IMR-90 (cell line): ENCODE results near the gene ENPP3. TPM values are rescaled to one million over a fixed set of nuclear protein-coding genes. Genes with fewer than 3 reads are reported as not detected.

ENCODE experiments used
- ATAC-seq: fragments of 200-7000 bp; cut with Tn5 transposase; 2 replicates; pipeline ENCODE4 v1.9.1; 2020; ENCODE audit warnings: low read depth, mild to moderate bottlenecking, moderate library complexity
- BruUV-seq: library from RNA; stranded (reverse); fragments of 400-500 nt; replicated peaks from 2 replicates; lab custom pipeline; 2021; lab: Mats Ljungman, UMichigan
- CTCF ChIA-PET: fragments of 300-600 bp; formaldehyde crosslinking; extraction: SDS; loops from one replicate; lab custom pipeline; 2021; ENCODE audit warnings: antibody characterized with exemption; lab: Yijun Ruan, JAX
- POLR2A ChIA-PET: fragments of 300-600 bp; sonication (Branson Sonifier 250); formaldehyde crosslinking; loops from one replicate; lab custom pipeline; 2022; ENCODE audit warnings: antibody characterized with exemption; ENCODE audit not compliant: unreplicated experiment; lab: Charles Lee
- DNase-seq: peaks from one replicate; pipeline ENCODE4 v3.0.0; 2013
- H2AFZ ChIP-seq: replicated peaks from 2 replicates; pipeline ENCODE3; 2013; ENCODE audit warnings: low read length, mild to moderate bottlenecking; ENCODE audit not compliant: poor library complexity
- H2AK5ac ChIP-seq: 2 replicates; pipeline ENCODE4 v1.6.1; 2013; ENCODE audit warnings: low read depth, low read length, inconsistent platforms
- H2AK9ac ChIP-seq: replicated peaks from 2 replicates; pipeline ENCODE3; 2013; ENCODE audit warnings: mild to moderate bottlenecking, low read depth, low read length, moderate library complexity; ENCODE audit not compliant: poor library complexity
- H2BK120ac ChIP-seq: 2 replicates; pipeline ENCODE4 v1.6.1; 2013; ENCODE audit warnings: low read depth, low read length, inconsistent platforms
- H2BK15ac ChIP-seq: 3 replicates; pipeline ENCODE4 v1.6.1; 2013; ENCODE audit warnings: low read depth, low read length, inconsistent platforms
- H2BK20ac ChIP-seq: 2 replicates; pipeline ENCODE4 v1.6.1; 2013; ENCODE audit warnings: low read depth, mild to moderate bottlenecking, inconsistent platforms, low read length, moderate library complexity
- H2BK5ac ChIP-seq: 2 replicates; pipeline ENCODE4 v1.6.1; 2013; ENCODE audit warnings: mild to moderate bottlenecking, low read depth, low read length, inconsistent platforms; ENCODE audit not compliant: poor library complexity, severe bottlenecking
- H3K14ac ChIP-seq: replicated peaks from 2 replicates; pipeline ENCODE4 v1.6.1; 2013; ENCODE audit warnings: low read depth, low read length, inconsistent platforms
- H3K18ac ChIP-seq: 2 replicates; pipeline ENCODE4 v1.6.1; 2013; ENCODE audit warnings: low read depth, low read length, control low read depth
- H3K23ac ChIP-seq: 2 replicates; pipeline ENCODE4 v1.6.1; 2013; ENCODE audit warnings: low read depth, low read length, inconsistent platforms
- H3K27ac ChIP-seq: 2 replicates; pipeline ENCODE4 v1.5.1; 2013; ENCODE audit warnings: mild to moderate bottlenecking, control low read depth, low read length; ENCODE audit not compliant: insufficient read depth
- H3K27me3 ChIP-seq: 2 replicates; pipeline ENCODE4 v1.6.1; 2013; ENCODE audit warnings: low read length; ENCODE audit not compliant: control insufficient read depth, insufficient read depth
- H3K36me3 ChIP-seq: 2 replicates; pipeline ENCODE4 v1.6.1; 2013; ENCODE audit warnings: low read length, mixed read lengths; ENCODE audit not compliant: control insufficient read depth, insufficient read depth
- H3K4ac ChIP-seq: 2 replicates; pipeline ENCODE4 v1.6.1; 2013; ENCODE audit warnings: low read depth, low read length, inconsistent platforms
- H3K4me1 ChIP-seq: 2 replicates; pipeline ENCODE4 v1.6.1; 2013; ENCODE audit warnings: low read length, mixed read lengths; ENCODE audit not compliant: control insufficient read depth, insufficient read depth
- H3K4me2 ChIP-seq: 2 replicates; pipeline ENCODE4 v1.6.1; 2013; ENCODE audit warnings: low read depth, mild to moderate bottlenecking, control low read depth, low read length, moderate library complexity
- H3K4me3 ChIP-seq: 2 replicates; pipeline ENCODE4 v1.5.1; 2013; ENCODE audit warnings: low read depth, mild to moderate bottlenecking, control low read depth, low read length, moderate library complexity; ENCODE audit not compliant: insufficient read depth
- H3K56ac ChIP-seq: 2 replicates; pipeline ENCODE4 v1.6.1; 2013; ENCODE audit warnings: low read length, inconsistent platforms; ENCODE audit not compliant: insufficient read depth; ENCODE audit errors: extremely low read depth
- H3K79me1 ChIP-seq, 2 experiments: 2 replicates each; pipeline ENCODE4 v1.6.1; 2013; ENCODE audit warnings: low read length in 2 of 2, inconsistent platforms in 1 of 2, low read depth in 1 of 2
- H3K9ac ChIP-seq: 2 replicates; pipeline ENCODE4 v1.6.1; 2013; ENCODE audit warnings: low read depth, low read length, control low read depth
- H3K9me1 ChIP-seq: 2 replicates; pipeline ENCODE4 v1.6.1; 2013; ENCODE audit warnings: low read length, inconsistent platforms; ENCODE audit not compliant: insufficient read depth
- H3K9me3 ChIP-seq: 2 replicates; pipeline ENCODE4 v1.6.1; 2013; ENCODE audit warnings: low read length; ENCODE audit not compliant: control insufficient read depth, insufficient read depth
- H4K20me1 ChIP-seq: 2 replicates; pipeline ENCODE4 v1.6.1; 2013; ENCODE audit warnings: low read length, inconsistent platforms; ENCODE audit not compliant: insufficient read depth
- H4K5ac ChIP-seq: 2 replicates; pipeline ENCODE4 v1.6.1; 2013; ENCODE audit warnings: mild to moderate bottlenecking, low read depth, low read length, control low read depth
- H4K8ac ChIP-seq, 2 experiments: 2 replicates each; pipeline ENCODE4 v1.6.1; 2013; ENCODE audit warnings: low read depth in 2 of 2, low read length in 2 of 2, control low read depth in 1 of 2, inconsistent platforms in 1 of 2
- H4K91ac ChIP-seq: 2 replicates; pipeline ENCODE4 v1.6.1; 2013; ENCODE audit warnings: low read depth, low read length, inconsistent platforms; ENCODE audit not compliant: insufficient read depth
- BHLHE40 ChIP-seq: fragments of 150-350 bp; IDR thresholded peaks from 2 replicates; pipeline ENCODE4 v1.6.1; 2016; ENCODE audit warnings: mild to moderate bottlenecking, low read depth, low read length
- CEBPB ChIP-seq: IDR thresholded peaks from 2 replicates; pipeline ENCODE4 v1.6.1; 2012; ENCODE audit warnings: low read depth, low read length, improper control_type of control experiment
- CHD1 ChIP-seq: IDR thresholded peaks from 2 replicates; pipeline ENCODE4 v1.6.1; 2012; ENCODE audit warnings: low read depth, low read length, improper control_type of control experiment
- FOS ChIP-seq: fragments of 150-350 bp; IDR thresholded peaks from 2 replicates; pipeline ENCODE4 v1.6.1; 2016; ENCODE audit warnings: low read depth, low read length
- MAFK ChIP-seq: IDR thresholded peaks from 2 replicates; pipeline ENCODE4 v1.6.1; 2012; ENCODE audit warnings: low read depth, low read length, improper control_type of control experiment
- MAZ ChIP-seq: IDR thresholded peaks from 2 replicates; pipeline ENCODE4 v1.6.1; 2012; ENCODE audit warnings: low read depth, mild to moderate bottlenecking, low read length, improper control_type of control experiment, moderate library complexity, borderline replicate concordance
- MXI1 ChIP-seq: IDR thresholded peaks from 2 replicates; pipeline ENCODE4 v1.6.1; 2012; ENCODE audit warnings: low read depth, mild to moderate bottlenecking, low read length, moderate library complexity, borderline replicate concordance
- NFE2L2 ChIP-seq: fragments of 150-350 bp; IDR thresholded peaks from 2 replicates; pipeline ENCODE4 v1.6.1; 2016; ENCODE audit warnings: low read depth, mild to moderate bottlenecking, low read length
- POLR2A ChIP-seq: IDR thresholded peaks from 2 replicates; pipeline ENCODE4 v1.6.1; 2012; ENCODE audit warnings: mild to moderate bottlenecking, low read depth, low read length
- RAD21 ChIP-seq: IDR thresholded peaks from 2 replicates; pipeline ENCODE4 v1.6.1; 2012; ENCODE audit warnings: low read length, improper control_type of control experiment
- RCOR1 ChIP-seq: IDR thresholded peaks from 2 replicates; pipeline ENCODE4 v1.6.1; 2012; ENCODE audit warnings: mild to moderate bottlenecking, low read length, improper control_type of control experiment; ENCODE audit not compliant: insufficient replicate concordance
- RFX5 ChIP-seq: IDR thresholded peaks from 2 replicates; pipeline ENCODE4 v1.8.0; 2012; ENCODE audit warnings: low read depth, mild to moderate bottlenecking, low read length, moderate library complexity
- SMC3 ChIP-seq: fragments of 150-350 bp; IDR thresholded peaks from 2 replicates; pipeline ENCODE4 v1.6.1; 2016; ENCODE audit warnings: low read depth, mild to moderate bottlenecking, antibody characterized with exemption, low read length, moderate library complexity
- WGBS, 2 experiments: methylation state at CpG; one replicate each; pipeline versions ENCODE4 v1.1.5 to v1.1.7; 2013; ENCODE audit warnings: missing lambda C conversion rate in 2 of 2; ENCODE audit not compliant: insufficient read length in 1 of 2; ENCODE audit errors: extremely low coverage in 2 of 2; 5-methylcytosine and 5-hydroxymethylcytosine counted together
- dilution Hi-C: fragments of 300-500 bp; cut with HindIII; formaldehyde crosslinking; loops from one replicate; pipeline ENCODE4 v1.14.3; 2018; ENCODE audit warnings: low sequenced_read_pairs; ENCODE audit not compliant: unreplicated experiment
- in situ Hi-C: fragments of 300-500 bp; cut with MboI; formaldehyde crosslinking; loops from 3 replicates; pipeline ENCODE4 v1.14.3; 2019; ENCODE audit warnings: low sequenced_read_pairs, inconsistent platforms, mixed read lengths
- intact Hi-C: fragments of 100-400 bp; cut with micrococcal nuclease; formaldehyde crosslinking; loops from 2 replicates; pipeline ENCODE4 v1.10.0; 2022
- polyA plus RNA-seq, 3 experiments: library from polyadenylated mRNA; depleted of rRNA; stranded (reverse); fragments of >200 nt; gene quantifications; 2 replicates each; pipeline ENCODE4 v1.2.3, GENCODE V29; 2012; ENCODE audit warnings: low replicate concordance in 1 of 3
- total RNA-seq: library from RNA; depleted of rRNA; stranded (reverse); fragments of >200 nt; gene quantifications from 2 replicates; pipeline ENCODE4 v1.2.3, GENCODE V29; 2012
- TF ChIP-seq, protein P1 (sequence below): fragments of 150-350 bp; IDR thresholded peaks from 2 replicates; pipeline ENCODE4 v1.6.1; 2016; ENCODE audit warnings: low read depth, mild to moderate bottlenecking, low read length, moderate library complexity, borderline replicate concordance
- TF ChIP-seq, protein P2 (sequence below): fragments of 150-350 bp; IDR thresholded peaks from 2 replicates; pipeline ENCODE4 v1.6.1; 2017; ENCODE audit warnings: mild to moderate bottlenecking, antibody characterized with exemption, low read length, low read depth
- TF ChIP-seq, protein P3 (sequence below): conservative IDR thresholded peaks from 2 replicates; pipeline ENCODE4 v1.5.1; 2012; ENCODE audit warnings: mild to moderate bottlenecking, low read depth, low read length, improper control_type of control experiment

The ENPP3 gene
- total and polyA plus RNA-seq, 2 of the 4 experiments (the other 2 are of a cell fraction) = under 0.01 to 0.05 TPM

DNA sequence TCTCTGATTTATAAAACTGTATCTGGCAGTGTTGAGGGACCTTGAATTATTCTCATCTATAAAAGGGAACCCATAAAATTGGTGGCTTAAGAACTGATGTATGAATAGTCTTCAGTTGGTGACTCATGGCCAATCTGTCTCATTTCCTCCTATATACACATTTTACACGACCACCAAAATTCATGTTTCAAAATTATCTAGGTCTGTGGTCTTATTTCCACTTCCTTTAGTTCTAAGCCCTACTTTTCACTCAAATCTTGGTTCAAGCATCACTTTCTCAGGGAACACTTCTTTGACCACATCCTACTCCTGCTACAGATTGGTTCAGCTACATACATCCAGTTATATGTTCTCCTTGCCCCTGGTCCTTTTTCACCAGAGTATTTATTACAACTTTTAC lies 152.1 kb downstream of the ENPP3 start:
- H4K5ac ChIP-seq = no peak overlapping the region
- H2AFZ ChIP-seq = no peak overlapping the region
- H3K14ac ChIP-seq = 0 out of 2 replicates have a peak overlapping the region, but pooled peaks have one; percentile 10
- ChIA-PET CTCF (no interaction called here), POLR2A (no interaction called here)
- H3K23ac ChIP-seq = no peak overlapping the region
- H4K20me1 ChIP-seq = no peaks in the 10 kb centered on the region
- H3K9me1 ChIP-seq = no peaks in the 10 kb centered on the region
- H3K9ac ChIP-seq = no peak overlapping the region
- dilution Hi-C loops = no loop called here
- no peaks in the 10 kb centered on the region for H3K79me1 ChIP-seq
- H4K8ac ChIP-seq = no peak overlapping the region
- peak overlapping the region; percentile 9; the same call in 1 of the 2 replicates for H2BK120ac ChIP-seq
- in situ Hi-C loops = no loop called here
- no peak overlapping the region for H3K56ac ChIP-seq
- H3K4me3 ChIP-seq = no peak overlapping the region
- H3K4me1 ChIP-seq = no peaks in the 10 kb centered on the region
- H3K4ac ChIP-seq = no peak overlapping the region
- no peaks in the 10 kb centered on the region for H3K9me3 ChIP-seq
- DNase-seq (peak; percentile 23), ATAC-seq (no peak)
- H3K18ac ChIP-seq = no peak overlapping the region; the same call in 1 of the 2 replicates
- no peak overlapping the region for H3K4me2 ChIP-seq
- no peak overlapping the region for H2AK5ac ChIP-seq
- H2BK5ac ChIP-seq = no peak overlapping the region
- H3K27ac ChIP-seq = no peak overlapping the region
- no peak overlapping the region for H4K91ac ChIP-seq
- H2BK15ac ChIP-seq = 0 out of 3 replicates have a peak overlapping the region, but pooled peaks have one; percentile 58
- intact Hi-C loops = loop anchor here (5.0 kb wide), 2 partner anchors 103 to 123 kb away; no protein-coding TSS in a partner anchor
- 0% methylated on average over 1 of the region's 1 CpG; no CpG with 5 or more reads in 1 of the 2 experiments for whole genome bisulfite sequencing, 2 experiments
- H2BK20ac ChIP-seq = no peak overlapping the region; the same call in 1 of the 2 replicates
- no peaks in the 10 kb centered on the region for H3K36me3 ChIP-seq
- TF ChIP-seq CEBPB = no peak
- no peak for TF ChIP-seq FOS
- no peak for TF ChIP-seq MAZ
- no peak for TF ChIP-seq SMC3
- TF ChIP-seq NFE2L2 = no peak
- TF ChIP-seq, protein P1, sequence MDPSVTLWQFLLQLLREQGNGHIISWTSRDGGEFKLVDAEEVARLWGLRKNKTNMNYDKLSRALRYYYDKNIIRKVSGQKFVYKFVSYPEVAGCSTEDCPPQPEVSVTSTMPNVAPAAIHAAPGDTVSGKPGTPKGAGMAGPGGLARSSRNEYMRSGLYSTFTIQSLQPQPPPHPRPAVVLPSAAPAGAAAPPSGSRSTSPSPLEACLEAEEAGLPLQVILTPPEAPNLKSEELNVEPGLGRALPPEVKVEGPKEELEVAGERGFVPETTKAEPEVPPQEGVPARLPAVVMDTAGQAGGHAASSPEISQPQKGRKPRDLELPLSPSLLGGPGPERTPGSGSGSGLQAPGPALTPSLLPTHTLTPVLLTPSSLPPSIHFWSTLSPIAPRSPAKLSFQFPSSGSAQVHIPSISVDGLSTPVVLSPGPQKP = no peak
- TF ChIP-seq, protein P2, sequence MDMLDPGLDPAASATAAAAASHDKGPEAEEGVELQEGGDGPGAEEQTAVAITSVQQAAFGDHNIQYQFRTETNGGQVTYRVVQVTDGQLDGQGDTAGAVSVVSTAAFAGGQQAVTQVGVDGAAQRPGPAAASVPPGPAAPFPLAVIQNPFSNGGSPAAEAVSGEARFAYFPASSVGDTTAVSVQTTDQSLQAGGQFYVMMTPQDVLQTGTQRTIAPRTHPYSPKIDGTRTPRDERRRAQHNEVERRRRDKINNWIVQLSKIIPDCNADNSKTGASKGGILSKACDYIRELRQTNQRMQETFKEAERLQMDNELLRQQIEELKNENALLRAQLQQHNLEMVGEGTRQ = no peak
- TF ChIP-seq RCOR1 = no peak
- TF ChIP-seq CHD1 = no peak
- no peak for TF ChIP-seq POLR2A
- no peak for TF ChIP-seq BHLHE40
- no peak for TF ChIP-seq MXI1
- no peak for TF ChIP-seq RAD21
- TF ChIP-seq, protein P3, sequence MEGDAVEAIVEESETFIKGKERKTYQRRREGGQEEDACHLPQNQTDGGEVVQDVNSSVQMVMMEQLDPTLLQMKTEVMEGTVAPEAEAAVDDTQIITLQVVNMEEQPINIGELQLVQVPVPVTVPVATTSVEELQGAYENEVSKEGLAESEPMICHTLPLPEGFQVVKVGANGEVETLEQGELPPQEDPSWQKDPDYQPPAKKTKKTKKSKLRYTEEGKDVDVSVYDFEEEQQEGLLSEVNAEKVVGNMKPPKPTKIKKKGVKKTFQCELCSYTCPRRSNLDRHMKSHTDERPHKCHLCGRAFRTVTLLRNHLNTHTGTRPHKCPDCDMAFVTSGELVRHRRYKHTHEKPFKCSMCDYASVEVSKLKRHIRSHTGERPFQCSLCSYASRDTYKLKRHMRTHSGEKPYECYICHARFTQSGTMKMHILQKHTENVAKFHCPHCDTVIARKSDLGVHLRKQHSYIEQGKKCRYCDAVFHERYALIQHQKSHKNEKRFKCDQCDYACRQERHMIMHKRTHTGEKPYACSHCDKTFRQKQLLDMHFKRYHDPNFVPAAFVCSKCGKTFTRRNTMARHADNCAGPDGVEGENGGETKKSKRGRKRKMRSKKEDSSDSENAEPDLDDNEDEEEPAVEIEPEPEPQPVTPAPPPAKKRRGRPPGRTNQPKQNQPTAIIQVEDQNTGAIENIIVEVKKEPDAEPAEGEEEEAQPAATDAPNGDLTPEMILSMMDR = no peak
- TF ChIP-seq RFX5 = no peak
- TF ChIP-seq MAFK = no peak
- no TSS peak for BruUV-seq
- H3K27me3 ChIP-seq = no peaks in the 10 kb centered on the region
- no peak overlapping the region for H2AK9ac ChIP-seq
